Dermis blood vessel endothelial cell (primary cell): ENCODE measurements around the gene CDC27. TPM values are rescaled to one million over a fixed set of nuclear protein-coding genes. Genes with fewer than 3 reads are reported as not detected.
"Not testable (repeated sequence)": the region's sequence is repeated elsewhere in the genome, so short reads cannot be mapped to it uniquely, and the experiment has no call there.

Experiments
- DNase-seq: peaks from one replicate; pipeline ENCODE4 v3.0.0; 2010
- total RNA-seq: library from RNA; depleted of rRNA; stranded (reverse); fragments of >200 nt; gene quantifications from 2 replicates; pipeline ENCODE4 v1.2.3, GENCODE V29; 2014

CDC27 gene
- total RNA-seq, 1 donor from 2014 or later: 97.3 TPM

DNA sequence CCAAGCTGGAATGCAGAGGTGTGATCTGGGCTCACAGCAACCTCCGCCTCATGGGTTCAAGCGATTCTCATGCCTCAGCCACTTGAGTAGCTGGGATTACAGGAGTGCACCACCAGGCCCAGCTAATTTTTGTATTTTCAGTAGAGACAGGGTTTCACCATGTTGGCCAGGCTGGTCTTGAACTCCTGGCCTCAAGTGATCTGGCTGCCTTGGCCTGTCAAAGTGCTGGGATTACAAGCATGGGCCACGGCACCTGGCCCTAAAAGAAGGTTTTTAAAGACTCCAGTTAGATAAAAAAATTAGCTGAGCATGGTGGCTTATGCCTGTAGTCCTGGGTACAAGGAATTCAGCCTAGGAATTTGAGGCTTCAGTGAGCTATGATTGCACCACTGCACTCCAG is 62.3 kb downstream of the CDC27 start:
- not testable (repeated sequence) for DNase-seq

DNA sequence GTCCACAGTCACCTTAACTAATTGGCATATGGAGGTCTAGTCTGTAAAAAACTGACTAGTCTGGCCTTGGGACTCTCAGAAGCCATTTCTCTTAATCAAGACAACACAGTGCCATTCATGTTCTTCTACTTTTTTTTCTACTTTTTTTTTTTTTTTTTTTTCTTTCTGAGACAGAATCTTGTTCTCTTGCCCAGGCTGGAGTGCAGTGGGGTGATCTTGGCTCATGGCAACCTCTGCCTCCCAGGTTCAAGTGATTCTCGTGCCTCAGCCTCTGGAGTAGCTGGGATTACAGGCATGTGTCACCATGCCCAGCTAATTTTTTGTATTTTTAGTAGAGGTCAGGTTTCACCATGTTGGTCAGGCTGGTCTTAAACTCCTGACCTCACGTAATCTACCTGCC is 65.8 kb downstream of the CDC27 start:
- DNase-seq: not testable (repeated sequence)

DNA sequence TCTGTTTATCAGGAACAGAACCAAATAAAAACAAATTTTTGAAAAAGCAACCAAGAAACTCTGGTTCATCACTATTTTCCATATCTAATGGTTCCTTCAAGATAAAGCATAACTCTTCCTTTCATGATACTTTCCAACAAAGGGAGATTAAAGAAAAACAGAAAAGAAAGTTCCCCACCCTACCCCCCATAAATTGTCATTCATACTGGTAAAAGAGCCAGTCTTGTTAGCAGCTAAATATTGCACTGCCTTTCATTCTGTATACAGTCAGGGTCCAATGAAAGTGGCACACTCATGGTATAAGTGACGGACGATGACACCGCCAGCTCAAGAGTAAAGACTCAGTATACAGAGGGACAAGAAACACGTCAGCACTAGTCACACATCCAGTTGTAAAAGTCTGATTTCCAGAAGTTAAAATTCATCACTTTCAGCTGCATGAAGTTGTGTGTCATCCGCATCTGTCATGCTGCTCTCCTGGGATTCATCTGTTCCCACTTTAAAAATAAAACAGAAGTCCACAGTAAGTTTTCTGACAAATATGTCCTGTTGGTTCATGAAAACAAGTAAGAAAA is 68.5 kb downstream of the CDC27 start:
- no peak for DNase-seq

DNA sequence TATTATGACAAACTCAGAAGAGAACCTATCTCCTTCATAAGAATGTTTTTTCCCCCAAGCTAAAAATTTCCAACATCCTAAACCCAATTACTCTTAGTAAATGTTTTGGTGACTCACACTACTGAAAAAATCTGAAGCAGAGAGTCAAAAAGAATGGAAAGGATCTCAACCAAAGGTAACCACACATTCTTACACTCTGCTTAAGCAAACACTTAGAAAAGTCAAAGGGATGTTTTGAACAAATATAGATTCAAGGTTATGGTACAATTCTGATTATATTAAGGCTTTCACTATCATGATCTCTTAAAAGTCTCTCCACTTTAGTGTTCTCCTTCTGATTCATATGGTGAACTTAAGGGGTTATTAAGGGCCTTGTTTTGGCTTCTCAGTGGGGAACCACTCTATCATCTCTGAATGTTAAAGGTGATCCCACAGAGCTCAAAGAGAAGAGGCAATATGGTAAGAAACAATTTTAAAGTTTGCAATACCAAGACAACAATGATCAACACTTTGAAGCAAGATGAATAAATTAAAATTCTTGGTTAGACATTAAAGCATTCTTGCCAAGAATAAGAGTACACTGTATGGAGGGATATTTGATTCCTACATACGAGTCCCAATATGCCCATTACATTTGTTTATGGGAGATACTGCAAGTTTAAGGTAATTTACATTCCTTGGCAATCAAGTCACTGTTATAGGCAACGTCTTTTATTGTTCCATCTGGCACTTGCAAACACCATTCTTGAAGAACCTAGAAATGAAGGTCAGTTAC is 69.2 kb downstream of the CDC27 start:
- no peak for DNase-seq

DNA sequence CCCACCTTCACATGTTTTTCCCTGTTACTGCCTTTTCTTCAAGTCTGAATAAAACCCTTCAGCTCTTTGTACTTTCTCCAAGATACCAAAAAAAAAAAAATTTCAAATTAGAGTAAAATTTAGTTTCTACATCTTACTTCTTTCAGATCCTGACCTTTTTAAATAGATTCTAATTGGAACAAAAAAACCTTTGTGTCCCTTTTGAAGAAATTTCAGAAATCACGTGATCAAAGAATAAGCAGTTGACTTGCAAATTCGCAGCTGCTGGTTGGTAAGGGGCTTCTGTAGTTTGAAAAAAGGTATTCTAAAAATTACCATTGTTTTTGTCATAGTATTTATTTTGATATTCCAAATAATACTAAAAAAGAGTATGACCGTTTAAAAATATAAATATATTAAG is 71.7 kb downstream of the CDC27 start:
- DNase-seq: no peak

DNA sequence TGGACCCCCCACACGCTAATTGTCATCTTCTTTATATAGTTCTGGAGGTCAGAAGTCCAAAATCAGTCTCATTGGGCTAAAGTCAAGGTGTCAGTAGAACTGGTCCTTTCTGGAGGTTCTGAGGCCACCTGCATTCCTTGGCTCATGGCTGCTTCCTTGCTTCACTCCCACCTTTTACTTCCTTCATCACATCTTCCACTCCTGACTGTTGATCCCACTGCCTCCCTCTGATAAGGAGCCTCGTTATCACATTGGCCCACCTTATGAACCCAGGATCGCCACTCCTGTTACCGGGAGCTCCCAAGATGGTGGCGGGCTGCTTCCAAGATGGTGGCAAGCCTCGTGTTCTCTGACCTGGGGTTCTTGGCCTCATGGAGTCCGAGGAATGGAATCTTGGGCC is 83.0 kb downstream of the CDC27 start:
- DNase-seq: no peak

DNA sequence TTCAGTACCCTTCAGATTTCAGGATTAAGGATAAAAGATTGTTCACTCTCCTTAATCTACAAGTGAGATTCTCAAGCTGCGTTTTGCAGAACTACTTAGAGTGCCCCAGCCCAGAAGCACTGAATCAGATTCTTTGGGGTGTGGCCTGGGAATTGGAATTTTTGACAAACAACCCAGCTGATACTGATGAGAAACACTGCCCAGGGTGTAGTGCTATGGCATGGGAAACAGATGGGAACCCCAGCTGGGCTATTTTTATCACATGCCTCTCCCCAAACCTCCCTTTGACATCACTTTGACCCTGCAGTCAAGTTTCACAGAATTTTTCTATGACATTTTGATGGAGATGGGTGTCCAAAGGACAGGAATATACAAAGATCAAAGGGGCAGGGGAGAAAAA is 83.8 kb downstream of the CDC27 start:
- DNase-seq: not testable (repeated sequence)

DNA sequence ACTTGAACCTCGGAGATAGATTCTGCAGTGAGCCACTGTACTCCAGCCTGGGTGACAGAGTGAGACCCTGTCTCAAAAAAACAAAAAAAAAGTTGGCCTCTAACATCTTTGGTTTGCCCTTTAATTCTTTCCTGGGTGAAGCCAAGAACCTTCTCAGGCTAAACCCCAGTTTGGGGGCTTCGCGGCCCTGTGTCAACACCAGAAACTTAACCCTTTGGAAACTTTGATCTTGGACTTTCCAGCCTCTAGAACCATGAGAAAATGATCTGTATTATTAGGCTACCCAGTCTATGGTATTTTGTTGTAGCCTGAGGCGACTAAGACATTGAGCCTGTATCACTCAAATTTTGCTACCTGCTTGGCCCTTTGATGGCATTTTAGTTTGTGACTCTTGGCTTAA is 86.2 kb downstream of the CDC27 start:
- DNase-seq: no peak

DNA sequence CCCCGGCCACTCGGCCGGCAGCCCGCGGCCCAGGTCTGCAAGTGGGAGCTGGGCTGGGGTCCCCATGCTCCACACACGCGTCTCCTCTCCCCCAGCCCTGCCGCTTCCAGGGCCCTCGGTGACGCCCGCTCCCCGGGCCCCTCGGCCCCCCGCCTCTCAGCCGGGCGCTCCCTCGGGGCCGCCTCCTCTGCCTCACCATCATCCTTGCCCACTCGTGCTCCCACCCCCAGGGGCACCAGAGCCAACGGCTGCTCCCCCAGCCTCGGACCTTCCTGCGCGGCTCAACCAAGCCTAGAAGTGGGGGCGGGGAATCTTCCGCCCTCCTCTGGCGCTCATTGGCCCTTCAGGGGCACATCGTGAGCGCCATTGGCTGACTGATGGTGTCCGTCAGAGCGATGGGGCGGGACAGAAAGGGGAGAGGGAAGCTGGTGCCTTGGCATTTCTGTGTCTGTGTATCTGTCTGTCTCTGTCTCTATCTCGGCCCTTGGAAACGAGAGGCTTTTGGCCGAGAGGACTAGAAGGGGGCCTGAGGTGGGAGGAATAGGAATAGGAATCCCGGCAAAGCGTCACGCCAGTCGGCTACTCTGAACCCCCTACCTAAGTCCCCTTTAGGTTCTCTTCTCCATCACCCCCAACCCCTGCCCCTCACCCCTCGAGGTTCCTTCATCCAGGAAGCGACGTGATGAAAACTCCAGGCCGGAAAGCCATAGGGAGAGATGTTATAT is 88.9 kb downstream of the CDC27 start:
- DNase-seq: peak; percentile 88

DNA sequence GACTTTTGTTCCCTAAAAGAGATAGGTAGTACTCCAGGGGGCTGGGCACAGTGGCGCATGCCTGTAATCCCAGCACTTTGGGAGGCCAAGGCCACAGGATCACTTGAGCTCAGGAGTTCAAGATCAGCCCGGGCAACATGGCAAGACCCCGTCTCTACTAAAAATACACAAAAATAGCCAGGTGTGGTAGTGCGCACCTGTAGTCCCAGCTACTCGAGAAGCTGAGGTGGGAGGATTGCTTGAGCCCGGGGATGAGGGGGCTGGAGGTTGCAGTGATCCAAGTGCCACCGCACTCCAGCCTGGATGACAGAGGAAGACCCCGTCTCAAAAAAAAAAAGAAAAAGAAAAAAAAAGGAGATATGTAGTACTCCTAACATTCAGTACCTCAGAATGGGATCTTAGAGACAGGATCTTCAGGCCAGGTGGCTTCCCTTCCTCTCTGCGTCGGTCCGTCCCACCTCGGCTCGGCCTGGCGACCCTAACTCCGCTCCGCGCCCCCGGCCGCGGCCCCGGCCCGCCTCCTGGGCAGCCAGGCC is 89.6 kb downstream of the CDC27 start:
- DNase-seq: peak; percentile 5

DNA sequence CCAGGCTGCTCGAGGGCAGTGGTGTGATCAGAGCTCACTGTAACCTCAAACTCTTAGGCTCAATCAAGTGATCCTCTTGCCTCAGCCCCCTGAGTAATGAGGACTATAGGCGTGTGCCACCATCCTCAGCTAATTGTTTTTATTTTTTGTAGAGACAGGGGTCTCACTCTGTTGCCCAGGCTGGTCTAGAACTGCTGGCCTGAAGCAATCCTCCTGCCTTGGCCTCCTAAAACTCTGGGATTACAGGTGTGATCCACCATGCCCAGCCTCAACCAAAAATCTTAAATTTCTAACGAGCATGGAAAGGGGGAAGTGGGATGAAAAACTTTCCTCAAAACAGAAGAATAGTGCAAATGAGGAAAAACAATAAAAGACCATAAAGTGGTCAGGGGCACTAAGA is 92.8 kb downstream of the CDC27 start:
- DNase-seq: no peak

DNA sequence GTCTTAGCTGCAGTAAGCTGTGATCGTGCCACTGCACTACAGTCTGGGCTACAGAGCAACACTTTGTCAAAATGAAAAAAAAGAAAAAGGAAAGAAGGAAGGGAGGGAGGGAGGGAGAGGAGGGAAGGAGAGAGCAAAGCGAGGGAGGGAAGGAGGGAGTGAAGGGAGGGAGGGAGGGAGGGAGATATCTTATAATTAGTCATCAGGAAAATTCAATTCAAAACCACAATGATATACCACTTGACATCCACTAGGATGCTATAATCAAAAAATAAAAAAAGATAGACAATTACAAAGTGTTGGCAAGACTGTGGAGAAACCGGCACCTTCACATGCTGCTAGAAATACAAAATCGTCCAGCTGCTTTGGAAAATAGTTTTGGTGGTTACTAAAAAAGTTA is 93.8 kb downstream of the CDC27 start:
- no peak for DNase-seq

DNA sequence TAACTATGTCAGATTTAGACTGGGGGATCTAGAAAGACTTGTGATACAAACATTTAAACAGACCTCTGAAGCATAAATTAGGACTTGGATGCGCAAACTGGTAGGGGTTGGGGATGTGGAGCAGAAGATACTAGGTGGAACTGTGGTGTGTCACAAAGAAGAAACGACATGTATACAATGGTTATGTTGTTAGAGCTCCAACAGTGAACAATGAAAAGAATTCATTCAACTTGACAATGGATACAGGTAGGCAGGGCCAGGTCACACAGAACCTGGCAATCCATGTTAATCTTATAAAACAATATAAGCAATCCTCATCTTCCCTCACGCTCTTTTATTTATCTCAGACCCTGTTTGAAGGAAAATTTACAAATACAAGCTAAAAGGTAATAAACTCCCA is 102.0 kb downstream of the CDC27 start:
- DNase-seq: no peak

DNA sequence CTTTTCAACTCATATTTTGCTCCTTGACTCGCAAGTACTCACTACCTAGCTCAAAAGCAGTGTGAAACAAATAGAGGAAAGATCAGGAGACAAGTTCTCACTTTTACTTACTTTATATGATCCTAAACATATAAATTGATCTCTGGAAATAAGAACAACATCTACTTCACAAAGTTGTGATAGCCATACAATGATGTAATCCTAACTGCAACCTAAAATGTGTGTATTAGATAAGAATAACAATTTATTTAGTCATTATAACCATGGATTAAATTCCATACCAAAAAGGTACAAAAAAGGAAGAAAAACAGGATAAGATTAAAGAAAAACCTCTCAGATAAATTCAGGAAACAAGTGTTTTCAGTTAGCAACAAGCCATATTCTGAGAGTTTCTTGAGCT is 103.4 kb downstream of the CDC27 start:
- DNase-seq: no peak

DNA sequence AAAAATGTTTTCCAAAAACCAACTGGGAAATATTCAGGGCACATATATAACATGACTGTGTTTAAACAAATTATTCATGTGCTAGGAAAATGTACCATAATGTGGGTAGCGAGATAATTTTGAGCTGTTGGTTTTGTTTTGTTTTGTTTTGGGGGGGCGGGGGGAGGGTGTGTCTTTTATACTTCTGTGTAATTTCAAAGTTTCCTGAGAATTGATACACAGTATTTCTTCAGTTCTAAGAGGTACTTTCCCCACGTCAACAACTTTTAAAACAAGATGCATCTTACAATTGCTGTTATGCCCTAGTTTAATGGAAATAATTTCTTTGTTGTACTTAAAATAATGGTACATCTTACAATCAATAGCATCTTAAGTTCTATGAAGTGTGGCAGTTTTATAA is 110.3 kb downstream of the CDC27 start:
- no peak for DNase-seq

DNA sequence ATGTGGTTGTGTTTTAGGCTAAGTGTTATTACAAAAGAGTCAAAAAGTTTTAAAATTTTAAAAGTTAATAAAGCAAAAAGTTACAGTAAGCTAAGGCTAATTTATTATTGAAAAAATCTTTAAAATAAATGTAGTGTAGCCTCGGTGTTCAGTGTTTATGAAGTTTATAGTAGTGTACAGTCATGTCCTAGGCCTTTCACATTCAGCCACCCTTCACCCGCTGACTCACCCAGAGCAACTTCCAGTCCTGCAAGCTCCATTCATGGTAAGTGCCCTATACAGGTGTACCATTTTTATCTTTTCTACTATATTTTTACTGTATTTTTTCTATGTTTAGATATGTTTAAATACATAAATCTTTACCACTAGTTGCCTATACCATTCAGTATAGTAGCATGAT is 111.5 kb downstream of the CDC27 start:
- DNase-seq: no peak

DNA sequence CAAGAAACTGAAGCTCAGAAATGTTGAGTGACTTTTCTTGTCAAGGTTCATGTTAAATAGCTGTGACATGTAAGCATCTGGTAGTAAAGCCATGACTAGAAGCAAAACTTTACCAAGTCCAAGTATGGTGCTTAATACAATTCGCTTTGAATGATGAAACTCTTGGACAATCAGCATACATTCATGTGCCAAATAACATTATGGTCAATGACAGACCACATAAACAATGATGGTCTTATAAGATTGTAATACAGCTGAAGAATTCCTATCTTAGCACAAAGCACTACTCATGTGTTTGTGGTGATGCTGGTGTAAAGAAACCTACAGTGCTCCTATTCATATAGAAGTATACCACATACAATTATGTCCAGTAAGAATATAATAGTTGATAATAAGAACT is 112.9 kb downstream of the CDC27 start:
- DNase-seq: no peak

DNA sequence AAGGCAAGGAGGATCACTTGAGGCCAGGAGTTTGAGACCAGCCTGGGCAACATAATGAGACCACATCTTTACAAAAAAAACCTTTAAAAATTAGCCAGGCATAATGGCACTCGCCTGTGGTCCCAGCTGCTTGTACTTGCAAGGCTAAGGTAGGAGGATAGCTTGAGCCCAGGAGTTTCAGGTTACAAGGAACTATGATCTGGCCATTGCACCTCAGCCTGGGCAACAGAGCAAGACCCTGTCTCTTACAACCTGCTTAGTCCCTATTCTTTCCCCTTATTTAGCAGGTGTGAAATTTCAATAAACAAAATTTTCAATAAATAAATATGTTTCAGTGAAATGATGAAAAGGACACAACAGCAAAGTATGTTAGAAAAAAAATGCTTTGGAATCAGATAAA is 114.7 kb downstream of the CDC27 start:
- DNase-seq: not testable (repeated sequence)

DNA sequence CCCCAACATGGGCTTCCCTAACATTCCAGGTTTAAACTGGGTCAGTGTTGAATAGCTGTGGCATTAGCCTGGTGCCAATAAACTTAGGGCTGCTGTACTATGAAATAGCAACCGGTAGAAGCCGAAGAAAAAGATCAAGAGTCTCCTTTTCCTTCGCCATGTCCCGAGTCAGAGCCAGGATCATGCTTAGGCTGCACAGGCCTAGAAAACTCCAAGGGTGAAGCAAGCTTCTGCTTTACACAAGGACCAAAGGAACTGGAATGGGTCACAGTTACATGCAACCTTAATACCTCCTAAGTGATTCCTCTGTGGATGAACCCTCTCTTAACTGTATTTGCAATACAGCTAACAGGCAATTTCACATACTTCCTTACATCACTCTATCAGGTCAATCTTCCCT is 115.5 kb downstream of the CDC27 start:
- not testable (repeated sequence) for DNase-seq

DNA sequence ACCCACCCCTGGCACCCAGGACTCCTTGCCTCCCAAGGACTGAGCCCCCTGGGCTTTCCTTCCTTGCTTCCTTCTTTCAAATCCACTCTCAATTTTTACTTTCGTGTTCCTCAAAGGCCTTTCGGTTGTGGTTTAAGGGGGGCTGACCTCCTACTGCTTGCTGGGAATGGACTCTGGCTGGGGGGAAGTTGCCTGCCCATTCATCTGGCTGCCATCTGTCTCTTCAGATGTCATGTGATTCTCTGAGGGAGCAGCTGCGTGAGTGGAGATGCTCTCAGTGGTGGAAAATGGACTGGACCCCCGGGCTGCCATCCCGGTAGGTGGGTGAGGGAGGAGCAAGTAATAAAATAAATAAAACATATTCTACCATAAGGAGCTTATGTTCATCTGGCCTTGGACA is 116.2 kb downstream of the CDC27 start:
- no peak for DNase-seq

DNA sequence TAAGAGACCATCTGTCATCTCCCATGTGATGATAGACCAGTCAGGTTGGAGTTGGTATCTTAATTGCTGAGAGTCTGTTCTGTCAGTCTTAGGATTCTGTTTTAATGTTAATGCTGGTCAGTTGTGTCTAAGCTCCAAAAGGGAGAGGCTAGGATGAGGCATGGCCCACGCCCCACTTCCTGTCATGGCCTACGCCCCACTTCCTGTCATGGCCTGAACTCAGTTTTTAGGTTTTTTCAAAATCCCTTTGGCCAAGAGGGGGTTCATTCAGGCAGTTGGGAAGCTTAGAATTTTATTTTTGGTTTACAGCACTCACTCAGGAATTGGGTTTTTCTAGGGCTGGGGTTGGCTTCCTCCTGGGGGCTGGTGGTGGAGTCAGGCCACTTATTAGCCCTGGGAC is 117.9 kb downstream of the CDC27 start:
- not testable (repeated sequence) for DNase-seq

DNA sequence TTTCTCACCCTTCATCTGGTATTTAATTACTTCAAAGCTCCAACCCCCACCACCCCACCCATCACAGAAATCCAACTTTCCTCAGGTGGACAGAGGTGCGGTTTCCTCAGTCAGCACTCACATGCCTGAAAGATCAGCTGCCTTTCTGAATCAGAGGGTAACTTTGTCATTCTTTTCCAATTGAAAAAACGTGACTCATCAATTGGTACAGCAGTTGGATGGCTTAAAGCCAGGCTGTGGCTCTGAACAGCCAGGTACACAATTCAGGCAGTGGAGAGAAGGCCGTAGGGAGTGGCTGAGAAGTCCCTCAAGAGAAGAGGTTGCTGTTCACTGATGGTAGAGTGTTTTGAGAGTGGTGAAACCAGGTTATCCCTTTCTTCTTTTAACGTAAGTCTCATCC is 118.8 kb downstream of the CDC27 start:
- peak; percentile 72 for DNase-seq
